ENCODE results near the gene DCC.

Gene DCC

GRCh38 chr18:52312346-52312745 is 27.7 kb upstream of the DCC start:
- H2AFZ ChIP-seq (ENCODE audit: low read length) = no peak overlapping the region
- no peaks in the 10 kb centered on the region for H3K79me2 ChIP-seq (ENCODE audit: insufficient read depth, low read length)
- no peaks in the 10 kb centered on the region for H3K36me3 ChIP-seq (ENCODE audit: insufficient read depth, low read length)
- no peaks in the 10 kb centered on the region for H3F3A ChIP-seq (ENCODE audit: low read depth)
- no peaks in the 10 kb centered on the region for H3K9me2 ChIP-seq (replicated peaks; ENCODE audit: low read depth, low read length)
- no peaks in the 10 kb centered on the region for H4K20me1 ChIP-seq (ENCODE audit: insufficient read depth, low read length, poor library complexity, severe bottlenecking)
- H3K27me3 ChIP-seq (ENCODE audit: insufficient read depth, low read length, poor library complexity, severe bottlenecking) = no peaks in the 10 kb centered on the region
- TF ChIP-seq EZH2phosphoT487 (IDR thresholded peaks at IDR 0.05; ENCODE audit: borderline replicate concordance) (no peak), CTCF (conservative IDR thresholded peaks at IDR 0.05; ENCODE audit: low read length) (no peak)
- no peak overlapping the region for H3K4me3 ChIP-seq (ENCODE audit: low read length, poor library complexity, severe bottlenecking)
- H3K9me3 ChIP-seq (ENCODE audit: insufficient read depth, low read depth, low read length) = no peaks in the 10 kb centered on the region
- H3K4me1 ChIP-seq (ENCODE audit: insufficient read depth, low read length, poor library complexity, severe bottlenecking) = no peaks in the 10 kb centered on the region
- no peak overlapping the region for H3K4me2 ChIP-seq (ENCODE audit: low read depth, low read length, poor library complexity, severe bottlenecking)
- H3K9ac ChIP-seq (ENCODE audit: low read depth, low read length, poor library complexity, severe bottlenecking) = no peak overlapping the region

- Histone ChIP-seq H3F3A (ENCODE audit: low read depth) (no peaks in the 10 kb centered on the region), H3K79me2 (ENCODE audit: insufficient read depth, low read length) (no peaks in the 10 kb centered on the region), H4K20me1 (ENCODE audit: insufficient read depth, low read length, poor library complexity, severe bottlenecking) (no peaks in the 10 kb centered on the region), H3K36me3 (ENCODE audit: insufficient read depth, low read length) (no peaks in the 10 kb centered on the region), H3K4me3 (ENCODE audit: low read length, poor library complexity, severe bottlenecking) (no peak overlapping the region), H3K9me3 (ENCODE audit: insufficient read depth, low read depth, low read length) (no peaks in the 10 kb centered on the region), H3K4me2 (ENCODE audit: low read depth, low read length, poor library complexity, severe bottlenecking) (no peak overlapping the region), H2AFZ (ENCODE audit: low read length) (no peak overlapping the region), H3K27me3 (ENCODE audit: insufficient read depth, low read length, poor library complexity, severe bottlenecking) (no peaks in the 10 kb centered on the region), H3K9me2 (replicated peaks; ENCODE audit: low read depth, low read length) (no peaks in the 10 kb centered on the region), H3K9ac (ENCODE audit: low read depth, low read length, poor library complexity, severe bottlenecking) (no peak overlapping the region), H3K4me1 (ENCODE audit: insufficient read depth, low read length, poor library complexity, severe bottlenecking) (no peaks in the 10 kb centered on the region)
- no peak for TF ChIP-seq CTCF (conservative IDR thresholded peaks at IDR 0.05; ENCODE audit: low read length)
- no peak for TF ChIP-seq EZH2phosphoT487 (IDR thresholded peaks at IDR 0.05; ENCODE audit: borderline replicate concordance)
Observed at GRCh38 chr18:52313213-52313612, 26.8 kb upstream of the DCC start.

GRCh38 chr18:52319424-52319983 is 20.5 kb upstream of the DCC start:
- H2AFZ ChIP-seq (ENCODE audit: low read length) = no peak overlapping the region
- no peaks in the 10 kb centered on the region for H3K9me3 ChIP-seq (ENCODE audit: insufficient read depth, low read depth, low read length)
- no peak overlapping the region for H3K4me3 ChIP-seq (ENCODE audit: low read length, poor library complexity, severe bottlenecking)
- H3K27me3 ChIP-seq (ENCODE audit: insufficient read depth, low read length, poor library complexity, severe bottlenecking) = no peaks in the 10 kb centered on the region
- no peaks in the 10 kb centered on the region for H3K79me2 ChIP-seq (ENCODE audit: insufficient read depth, low read length)
- TF ChIP-seq EZH2phosphoT487 (IDR thresholded peaks at IDR 0.05; ENCODE audit: borderline replicate concordance) = no peak
- TF ChIP-seq CTCF (conservative IDR thresholded peaks at IDR 0.05; ENCODE audit: low read length) = no peak
- no peak overlapping the region for H3K9ac ChIP-seq (ENCODE audit: low read depth, low read length, poor library complexity, severe bottlenecking)
- H3K4me2 ChIP-seq (ENCODE audit: low read depth, low read length, poor library complexity, severe bottlenecking) = no peak overlapping the region
- H3K36me3 ChIP-seq (ENCODE audit: insufficient read depth, low read length) = no peaks in the 10 kb centered on the region
- no peaks in the 10 kb centered on the region for H3K4me1 ChIP-seq (ENCODE audit: insufficient read depth, low read length, poor library complexity, severe bottlenecking)
- no peaks in the 10 kb centered on the region for H3F3A ChIP-seq (ENCODE audit: low read depth)
- no peaks in the 10 kb centered on the region for H3K9me2 ChIP-seq (replicated peaks; ENCODE audit: low read depth, low read length)
- no peaks in the 10 kb centered on the region for H4K20me1 ChIP-seq (ENCODE audit: insufficient read depth, low read length, poor library complexity, severe bottlenecking)

Data from Loucy (cell line).